Left lung (tissue), 10 donors: Measurements from ENCODE around the gene C1QTNF12. TPM values are rescaled to one million over a fixed set of nuclear protein-coding genes. Genes with fewer than 3 reads are reported as not detected.

Experiments used
- ATAC-seq: fragments of 200-7000 bp; cut with Tn5 transposase; one replicate; pipeline ENCODE4 v1.9.1; 2020; ENCODE audit warnings: moderate library complexity
- DNase-seq, 4 donors: peaks; one replicate each; pipeline ENCODE4 v3.0.0-alpha.2; 2013 to 2020
- H3K27ac ChIP-seq, 2 donors: fragments of 200-600 bp; sonication (generic) in 1 of 2; one replicate each; pipeline versions ENCODE4 v1.5.0 to v1.8.0; 2020 to 2021
- H3K27me3 ChIP-seq, 2 donors: fragments of 200-600 bp; sonication (generic) in 1 of 2; one replicate each; pipeline versions ENCODE4 v1.5.0 to v1.8.0; 2020 to 2021
- H3K36me3 ChIP-seq, 2 donors: fragments of 200-600 bp; sonication (generic) in 1 of 2; one replicate each; pipeline versions ENCODE4 v1.5.0 to v1.8.0; 2020 to 2021
- H3K4me1 ChIP-seq, 2 donors: fragments of 200-600 bp; one replicate each; pipeline ENCODE4 v1.8.0; 2021
- H3K4me3 ChIP-seq, 2 donors: fragments of 200-600 bp; sonication (generic) in 1 of 2; one replicate each; pipeline versions ENCODE4 v1.5.0 to v1.8.0; 2020 to 2021; ENCODE audit warnings: mild to moderate bottlenecking in 1 of 2
- H3K9me3 ChIP-seq, 2 donors: fragments of 200-600 bp; sonication (generic) in 1 of 2; one replicate each; pipeline versions ENCODE4 v1.5.0 to v1.8.0; 2020 to 2021
- intact Hi-C, 2 donors: fragments of 100-400 bp; cut with DNase I; formaldehyde crosslinking; loops; one replicate each; pipeline versions ENCODE4 v1.11.2 to v1.14.2; 2022
- polyA plus RNA-seq, 6 donors: library from polyadenylated mRNA; unstranded; fragments of 120-200 nt; gene quantifications; one replicate each; pipeline ENCODE4 v1.2.1, GENCODE V29; 2013; ENCODE audit not compliant: insufficient read length in 6 of 6
- total RNA-seq, 2 donors: library from RNA; stranded (reverse); fragmentation: NEBNext Ultra II Directional; extraction: Animal tissue kit (Norgen Biotek cat#: 25700); gene quantifications; one replicate each; pipeline ENCODE4 v1.2.1, GENCODE V29; 2021
- TF ChIP-seq, protein P1 (sequence below), 2 donors: fragments of 200-600 bp; sonication (generic) in 1 of 2; IDR thresholded peaks; one replicate each; pipeline versions ENCODE4 v1.5.0 to v1.8.0; 2021; ENCODE audit warnings: antibody characterized with exemption in 2 of 2
- donor health status: DM: no; HTN: yes; CAD: no.
- donor health status: DM: no; HTN: no; CAD: no.

C1QTNF12 gene
- total and polyA plus RNA-seq, 8 donors = 0.52 to 2.2 (median 0.94) TPM

DNA sequence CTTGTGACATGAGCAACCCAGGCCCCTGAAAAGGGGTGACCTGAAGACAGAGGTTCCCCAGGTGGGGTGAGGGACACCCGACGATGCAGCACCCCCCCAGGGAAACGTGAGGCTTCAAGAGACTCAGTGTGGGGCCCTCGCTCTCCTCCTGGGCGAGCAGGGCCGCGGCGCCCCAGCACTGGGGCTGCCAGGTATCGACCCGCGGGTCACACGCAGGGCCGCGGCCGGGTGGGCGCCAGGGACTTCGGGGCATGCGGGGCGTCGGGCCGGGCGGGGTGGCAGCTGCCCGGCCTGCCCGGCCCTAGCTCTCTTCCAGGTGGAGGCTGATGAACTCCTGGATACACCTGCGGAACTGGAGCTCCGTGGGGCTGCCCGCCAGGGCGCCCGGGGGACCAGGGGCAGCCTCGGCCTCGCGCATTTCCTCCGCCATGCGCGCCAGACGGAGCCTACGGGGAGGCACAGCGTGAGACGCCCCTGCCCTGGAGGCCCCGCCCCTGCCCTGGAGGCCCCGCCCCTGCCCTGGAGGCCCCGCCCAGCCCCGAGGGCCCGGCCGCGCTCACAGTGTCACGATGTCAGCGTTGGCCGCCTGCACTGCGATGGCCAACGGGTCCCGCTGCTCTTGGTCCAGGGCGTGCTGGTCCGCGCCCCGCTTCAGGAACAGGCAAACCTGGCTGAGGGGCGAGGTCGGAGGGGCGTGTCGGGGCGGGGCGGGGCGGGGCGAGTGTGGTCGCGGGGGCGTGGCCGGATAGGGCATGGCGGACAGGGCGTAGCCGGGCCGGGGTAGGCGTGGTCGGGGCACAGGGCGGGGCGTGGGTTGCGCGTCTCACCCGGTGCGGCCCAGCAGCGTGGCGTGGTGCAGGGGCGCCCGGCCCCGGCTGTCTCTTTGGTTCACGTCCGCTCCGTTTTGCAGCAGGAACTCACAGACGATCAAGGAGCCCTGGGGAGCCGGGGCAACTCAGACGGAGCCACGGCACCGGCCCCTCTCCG is 47.0 kb upstream of the C1QTNF12 start:
- no peak overlapping the region for H3K4me3 ChIP-seq
- peaks cover 0 to 52% of the 10 kb centered on the region in 2 donors for H3K36me3 ChIP-seq
- no peak for DNase-seq
- ATAC-seq = peak; percentile 16
- H3K9me3 ChIP-seq = no peaks in the 10 kb centered on the region
- no peaks in the 10 kb centered on the region for H3K4me1 ChIP-seq
- TF ChIP-seq, protein P1, sequence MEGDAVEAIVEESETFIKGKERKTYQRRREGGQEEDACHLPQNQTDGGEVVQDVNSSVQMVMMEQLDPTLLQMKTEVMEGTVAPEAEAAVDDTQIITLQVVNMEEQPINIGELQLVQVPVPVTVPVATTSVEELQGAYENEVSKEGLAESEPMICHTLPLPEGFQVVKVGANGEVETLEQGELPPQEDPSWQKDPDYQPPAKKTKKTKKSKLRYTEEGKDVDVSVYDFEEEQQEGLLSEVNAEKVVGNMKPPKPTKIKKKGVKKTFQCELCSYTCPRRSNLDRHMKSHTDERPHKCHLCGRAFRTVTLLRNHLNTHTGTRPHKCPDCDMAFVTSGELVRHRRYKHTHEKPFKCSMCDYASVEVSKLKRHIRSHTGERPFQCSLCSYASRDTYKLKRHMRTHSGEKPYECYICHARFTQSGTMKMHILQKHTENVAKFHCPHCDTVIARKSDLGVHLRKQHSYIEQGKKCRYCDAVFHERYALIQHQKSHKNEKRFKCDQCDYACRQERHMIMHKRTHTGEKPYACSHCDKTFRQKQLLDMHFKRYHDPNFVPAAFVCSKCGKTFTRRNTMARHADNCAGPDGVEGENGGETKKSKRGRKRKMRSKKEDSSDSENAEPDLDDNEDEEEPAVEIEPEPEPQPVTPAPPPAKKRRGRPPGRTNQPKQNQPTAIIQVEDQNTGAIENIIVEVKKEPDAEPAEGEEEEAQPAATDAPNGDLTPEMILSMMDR (IDR thresholded peaks at IDR 0.05) = no peak
- intact Hi-C loops = loop anchor here in 1 of 2 donors (10.0 kb wide), 1 partner anchor 169 kb away; no protein-coding TSS in a partner anchor
- no peaks in the 10 kb centered on the region for H3K27me3 ChIP-seq
- H3K27ac ChIP-seq = no peak overlapping the region

DNA sequence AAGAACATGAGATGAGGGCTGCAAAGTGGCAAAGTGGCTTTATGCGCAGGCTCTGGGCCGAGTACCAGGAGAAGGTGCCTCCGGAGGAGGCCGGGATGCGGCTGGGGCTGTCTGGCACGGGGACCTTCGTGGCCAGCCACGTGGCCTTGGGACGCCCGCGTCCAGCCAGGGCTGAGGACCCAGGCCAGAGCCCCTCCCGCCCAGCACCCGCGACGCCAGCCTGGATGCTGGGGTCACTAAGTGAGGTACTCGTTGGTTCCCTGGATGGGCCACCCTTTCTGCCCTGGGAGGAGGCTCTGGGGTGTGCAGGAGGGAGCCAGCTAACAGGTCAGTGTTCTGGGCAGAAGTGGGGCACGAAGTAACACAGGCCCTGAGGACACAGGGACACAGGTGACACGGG is 46.3 kb upstream of the C1QTNF12 start:
- no peak overlapping the region for H3K4me3 ChIP-seq
- no peak for DNase-seq
- H3K27ac ChIP-seq = no peak overlapping the region
- no peaks in the 10 kb centered on the region for H3K9me3 ChIP-seq
- peaks cover 0 to 47% of the 10 kb centered on the region in 2 donors for H3K36me3 ChIP-seq
- peaks cover 0 to 2% of the 10 kb centered on the region in 2 donors for H3K27me3 ChIP-seq
- intact Hi-C loops = loop anchor here in 1 of 2 donors (10.0 kb wide), 1 partner anchor 168 kb away; no protein-coding TSS in a partner anchor
- TF ChIP-seq, protein P1 (IDR thresholded peaks at IDR 0.05) = no peak
- no peaks in the 10 kb centered on the region for H3K4me1 ChIP-seq
- no peak for ATAC-seq

DNA sequence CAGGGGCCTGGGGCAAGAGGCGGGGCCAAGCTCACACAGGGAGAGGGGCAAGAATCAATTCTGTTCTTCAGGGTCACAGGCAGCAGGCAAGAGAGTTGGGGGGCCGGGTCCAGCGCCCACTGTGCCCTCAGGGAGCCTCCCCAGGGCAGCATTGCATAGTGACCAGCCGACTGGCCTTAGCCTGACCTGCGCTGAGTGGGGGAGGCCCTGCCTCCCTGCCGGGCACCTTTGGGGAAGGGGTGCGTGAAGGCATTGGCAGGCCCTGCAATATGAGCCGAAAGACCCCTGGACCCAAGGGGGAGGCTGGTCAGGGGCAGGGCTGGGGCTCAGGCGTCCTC is 45.9 kb upstream of the C1QTNF12 start:
- ATAC-seq (no peak), DNase-seq (no peak)
- Histone ChIP-seq H3K4me1 (no peaks in the 10 kb centered on the region), H3K4me3 (no peak overlapping the region), H3K9me3 (no peaks in the 10 kb centered on the region), H3K27me3 (peaks cover 0 to 6% of the 10 kb centered on the region in 2 donors), H3K27ac (no peak overlapping the region), H3K36me3 (peaks cover 0 to 44% of the 10 kb centered on the region in 2 donors)
- intact Hi-C loops = loop anchor here in 1 of 2 donors (10.0 kb wide), 1 partner anchor 168 kb away; no protein-coding TSS in a partner anchor
- TF ChIP-seq, protein P1 (IDR thresholded peaks at IDR 0.05) = no peak

DNA sequence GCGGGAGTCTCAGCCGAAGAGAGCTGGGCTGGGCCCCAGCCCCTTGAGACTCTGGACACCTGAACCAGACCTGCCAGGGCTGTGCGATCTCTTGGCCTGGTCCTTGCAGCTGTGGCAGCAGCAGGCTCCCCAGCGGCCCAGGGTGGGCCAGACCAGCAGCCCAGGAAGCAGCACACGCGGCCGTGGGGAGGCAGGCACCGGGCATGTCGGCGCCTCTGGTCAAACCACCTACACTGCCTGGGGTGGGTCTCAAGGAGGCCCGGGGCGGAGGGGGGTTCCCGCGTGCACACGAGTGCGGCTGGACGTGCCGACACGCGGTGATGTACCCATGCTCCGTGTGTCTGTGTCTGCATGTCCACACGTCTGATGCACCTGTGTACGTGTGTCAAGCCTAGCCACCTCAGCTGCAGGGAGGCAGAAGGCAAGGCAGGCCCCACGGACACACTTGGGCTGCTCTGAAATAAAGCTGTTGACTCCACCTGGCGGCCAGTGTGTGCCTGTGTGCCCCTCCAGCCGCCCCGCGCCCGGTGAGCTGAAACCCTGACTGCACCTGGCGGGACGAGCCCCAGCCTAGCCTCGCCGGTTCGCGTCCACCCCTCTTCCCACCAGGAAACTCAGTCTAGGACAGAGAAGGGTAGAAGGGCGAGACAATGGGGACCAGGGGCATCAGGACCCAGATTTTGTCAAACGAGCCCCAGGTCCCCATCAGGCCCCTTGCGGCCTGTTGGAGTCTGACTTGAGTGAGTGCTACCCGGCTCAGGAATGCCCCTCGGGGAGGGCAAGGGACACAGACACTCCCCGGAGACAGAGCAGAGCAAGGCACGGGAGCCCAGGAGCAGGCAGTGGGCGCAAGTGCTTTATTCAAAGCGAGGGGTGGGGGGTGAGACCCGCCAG is 45.3 kb upstream of the C1QTNF12 start:
- intact Hi-C loops = loop anchor here in 1 of 2 donors (10.0 kb wide), 1 partner anchor 167 kb away; no protein-coding TSS in a partner anchor
- DNase-seq (peak in 3 of 4 donors; percentile 39 to 76 (median 65)), ATAC-seq (peak; percentile 86)
- H3K4me1 ChIP-seq = no peaks in the 10 kb centered on the region
- H3K36me3 ChIP-seq = peaks cover 0 to 42% of the 10 kb centered on the region in 2 donors
- TF ChIP-seq, protein P1 (IDR thresholded peaks at IDR 0.05) = peak; percentile 53 to 75
- no peak overlapping the region for H3K4me3 ChIP-seq
- no peaks in the 10 kb centered on the region for H3K9me3 ChIP-seq
- peaks cover under 1 to 12% of the 10 kb centered on the region in 2 donors for H3K27me3 ChIP-seq
- no peak overlapping the region for H3K27ac ChIP-seq
